GM19023 (cell line): Measurements from ENCODE around the gene TRAPPC2L.

Experiments
- ATAC-seq: cut with Tn5 transposase; IDR thresholded peaks from one replicate; pipeline ENCODE4 v1.9.1; 2021; ENCODE audit warnings: mild to moderate bottlenecking, moderate library complexity; ENCODE audit not compliant: unreplicated experiment

Gene TRAPPC2L

DNA sequence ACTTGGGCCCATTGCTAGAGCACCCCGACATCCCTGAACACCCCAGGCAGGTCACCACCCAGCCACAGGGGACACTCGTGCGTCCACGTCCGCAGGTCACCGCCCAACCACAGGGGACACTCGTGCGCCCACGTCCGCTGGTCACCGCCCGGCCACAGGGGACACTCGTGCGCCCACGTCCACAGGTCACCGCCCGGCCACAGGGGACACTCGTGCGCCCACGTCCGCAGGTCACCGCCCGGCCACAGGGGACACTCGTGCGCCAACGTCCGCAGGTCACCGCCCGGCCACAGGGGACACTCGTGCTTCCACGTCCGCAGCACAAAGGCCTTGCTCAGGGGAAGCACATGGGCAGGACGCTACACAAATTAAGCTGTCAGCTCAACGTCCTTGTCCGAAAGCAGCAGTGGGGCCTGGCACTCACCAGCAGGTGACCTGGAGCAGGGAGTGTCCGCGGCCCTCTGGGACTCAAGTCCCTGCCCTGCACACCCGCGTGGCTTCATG lies 17.8 kb upstream of the TRAPPC2L start:
- no peak for ATAC-seq

DNA sequence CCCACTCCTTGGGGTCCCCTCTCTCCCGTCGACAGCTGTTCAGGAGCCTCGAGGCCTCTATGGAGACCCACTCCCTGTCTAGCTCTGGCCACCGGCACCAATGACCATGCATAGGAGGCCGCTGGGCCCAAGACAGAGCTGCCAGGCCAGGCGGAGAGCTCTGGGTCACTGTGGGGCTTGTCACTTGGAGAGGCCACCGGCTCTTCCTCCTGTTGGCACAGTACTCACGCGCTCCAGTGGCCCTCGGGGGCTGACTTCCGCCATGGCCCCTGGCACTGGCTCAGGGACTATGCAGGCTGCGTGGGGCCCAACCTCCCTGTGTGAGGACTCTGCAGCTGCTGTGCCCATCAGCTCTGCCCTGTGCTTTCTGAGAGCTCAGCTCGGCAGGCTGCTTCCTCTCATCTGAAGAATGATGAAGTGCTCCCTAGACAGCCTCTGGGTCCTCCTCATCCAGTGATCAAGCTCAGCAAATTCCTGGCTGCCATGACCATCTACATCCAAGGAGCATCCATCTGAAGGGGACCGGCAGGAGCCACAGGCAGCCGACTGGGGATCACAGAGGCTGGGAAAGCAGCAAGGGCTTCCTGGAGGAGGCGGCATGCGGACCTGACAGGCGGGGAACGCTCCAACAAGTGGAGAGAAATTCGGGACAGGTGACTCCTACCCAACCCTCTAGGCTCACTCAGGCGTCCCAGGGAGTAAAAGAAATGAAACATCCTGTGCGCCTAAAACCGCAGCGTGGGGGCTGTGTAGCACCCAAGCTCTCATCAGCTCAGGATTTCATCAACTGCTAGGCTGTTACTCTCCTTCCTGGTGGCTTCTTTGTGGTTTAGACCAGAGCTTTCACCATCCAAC lies 17.0 kb upstream of the TRAPPC2L start:
- no peak for ATAC-seq

- no peak for ATAC-seq
These were observed 16.2 kb upstream of the TRAPPC2L start for GRCh38 chr16:88840600-88841215.

- no peak for ATAC-seq
These were observed 15.2 kb upstream of the TRAPPC2L start for GRCh38 chr16:88841521-88842307.

DNA sequence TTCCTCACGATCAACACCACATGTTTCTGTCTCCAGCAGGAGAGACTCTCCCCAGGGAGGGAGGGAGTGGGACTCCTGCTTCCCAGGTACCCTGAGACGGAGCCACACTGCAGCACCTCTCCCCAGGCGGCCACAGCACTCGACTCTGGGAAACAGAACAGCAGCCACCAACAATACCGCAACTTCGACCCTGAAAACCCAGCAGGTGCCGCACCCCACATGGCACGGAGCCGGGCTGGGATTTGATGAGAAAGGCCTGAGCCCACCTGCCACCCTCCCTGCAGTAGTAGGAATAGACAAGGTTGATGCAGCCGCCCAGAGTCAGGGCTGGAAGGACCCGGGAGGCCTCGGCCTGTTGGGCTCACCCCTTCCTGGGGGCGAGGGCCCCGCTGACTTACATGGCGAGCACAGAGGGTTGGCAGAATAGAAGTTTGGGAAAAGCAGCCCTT lies 14.6 kb upstream of the TRAPPC2L start:
- ATAC-seq: no peak

- no peak for ATAC-seq
These were observed 14.1 kb upstream of the TRAPPC2L start for GRCh38 chr16:88842806-88843205.

GRCh38 chr16:88843256-88843655 lies 13.7 kb upstream of the TRAPPC2L start:
- no peak for ATAC-seq

- no peak for ATAC-seq
These were observed 12.4 kb upstream of the TRAPPC2L start for GRCh38 chr16:88844419-88845036.

GRCh38 chr16:88846088-88846487 lies 10.8 kb upstream of the TRAPPC2L start:
- no peak for ATAC-seq

DNA sequence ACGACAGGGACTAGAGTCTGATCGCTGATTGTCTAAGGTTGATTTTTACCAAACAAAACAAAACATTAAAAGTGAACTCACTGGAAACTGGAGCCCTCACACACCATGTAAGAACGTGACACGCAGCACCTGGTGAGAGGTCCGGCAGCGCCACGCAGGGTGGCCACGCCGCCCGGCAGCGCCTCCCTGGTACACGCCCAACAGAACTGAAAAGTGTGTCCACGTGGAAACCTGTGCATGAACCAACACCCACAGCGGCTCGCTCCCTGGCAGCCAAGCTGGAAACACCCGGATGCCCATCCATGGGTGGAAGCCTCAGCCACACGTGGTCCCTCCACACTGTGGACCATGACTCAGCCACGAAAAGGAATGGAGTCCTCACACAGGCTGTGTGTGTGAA lies 9.3 kb upstream of the TRAPPC2L start:
- no peak for ATAC-seq

DNA sequence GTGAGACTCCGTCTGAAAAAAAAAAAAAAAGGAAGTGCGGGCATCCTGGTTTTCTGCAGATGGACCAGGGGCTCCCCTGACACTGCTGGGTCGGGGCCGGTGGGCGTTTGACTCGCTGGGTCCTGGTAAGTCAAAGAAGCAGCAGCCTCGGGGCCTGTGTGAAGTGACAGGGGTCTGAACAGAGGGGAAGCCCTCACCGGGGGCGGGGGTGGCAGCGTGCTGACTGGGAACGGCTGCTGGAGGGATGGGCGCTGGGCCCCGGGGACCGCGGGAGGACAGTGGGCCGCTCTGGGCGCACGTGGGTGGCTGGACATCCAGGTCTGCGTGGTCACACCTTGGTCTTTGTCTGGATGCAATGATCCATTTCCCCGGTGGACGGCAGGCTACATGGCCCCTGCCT lies 8.4 kb upstream of the TRAPPC2L start:
- ATAC-seq: no peak

DNA sequence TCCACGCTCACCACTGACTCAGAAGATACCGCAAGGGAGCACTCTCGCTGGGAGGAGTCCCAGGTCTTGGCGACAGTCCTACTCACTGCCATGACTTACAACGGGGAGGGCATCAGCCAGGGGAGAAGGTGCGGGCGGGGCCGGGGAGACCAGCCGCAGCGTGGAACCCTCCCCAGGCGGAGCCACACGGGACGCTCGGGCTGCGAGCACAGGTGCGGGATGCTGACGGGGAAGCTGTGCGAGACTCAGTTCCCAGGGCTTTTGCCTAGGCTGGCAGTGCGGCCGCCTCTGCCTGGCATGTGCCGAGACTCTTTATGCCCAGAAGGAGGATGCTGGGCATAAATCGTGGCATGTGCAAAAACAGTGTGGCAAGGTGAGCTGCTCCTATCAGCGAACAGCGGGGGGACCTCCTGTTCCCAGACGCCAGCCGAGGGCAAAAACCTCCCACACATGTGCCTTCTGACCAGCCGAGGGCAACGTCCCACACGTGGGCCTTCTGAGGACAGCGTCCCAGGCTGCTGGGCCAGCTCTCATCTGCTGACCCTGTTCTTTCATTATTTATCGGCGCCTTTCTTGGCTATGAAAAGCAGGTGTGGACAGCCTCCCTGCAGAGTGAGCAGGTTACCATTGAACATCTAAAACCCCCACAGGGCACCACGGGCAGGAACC lies 6.3 kb upstream of the TRAPPC2L start:
- ATAC-seq: no peak

- no peak for ATAC-seq
These were observed 5.3 kb upstream of the TRAPPC2L start for GRCh38 chr16:88851616-88852015.

DNA sequence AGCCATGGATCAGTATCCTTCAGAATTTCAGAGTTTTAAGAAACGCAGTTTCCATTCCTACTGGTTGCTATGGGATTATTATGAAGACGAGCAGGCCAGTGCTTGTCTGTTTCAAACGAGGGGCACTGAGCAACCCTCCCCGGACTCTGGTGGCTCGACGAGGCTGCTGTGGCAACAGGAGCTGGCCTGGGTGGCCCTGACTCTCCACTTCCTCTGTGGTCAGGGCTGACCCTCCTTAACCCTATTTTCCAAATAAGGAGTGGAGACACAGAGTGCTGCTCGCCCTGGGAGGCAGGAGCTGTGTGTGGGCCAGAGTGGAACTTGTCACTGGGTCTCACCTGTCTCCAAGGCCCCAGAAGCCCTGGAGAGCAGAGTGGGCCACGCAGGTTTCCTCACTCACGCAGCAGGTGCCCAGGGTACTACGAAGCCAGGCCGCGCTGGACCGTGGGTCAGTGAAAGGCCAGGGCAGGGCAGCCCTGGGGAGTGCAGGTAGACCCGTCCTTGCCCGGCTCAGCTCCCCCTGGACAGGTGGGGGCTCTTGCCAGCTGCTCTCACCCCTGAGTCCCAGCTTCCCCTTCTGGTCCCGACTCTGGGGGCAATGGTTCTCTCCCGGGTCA lies 3.5 kb upstream of the TRAPPC2L start:
- no peak for ATAC-seq

DNA sequence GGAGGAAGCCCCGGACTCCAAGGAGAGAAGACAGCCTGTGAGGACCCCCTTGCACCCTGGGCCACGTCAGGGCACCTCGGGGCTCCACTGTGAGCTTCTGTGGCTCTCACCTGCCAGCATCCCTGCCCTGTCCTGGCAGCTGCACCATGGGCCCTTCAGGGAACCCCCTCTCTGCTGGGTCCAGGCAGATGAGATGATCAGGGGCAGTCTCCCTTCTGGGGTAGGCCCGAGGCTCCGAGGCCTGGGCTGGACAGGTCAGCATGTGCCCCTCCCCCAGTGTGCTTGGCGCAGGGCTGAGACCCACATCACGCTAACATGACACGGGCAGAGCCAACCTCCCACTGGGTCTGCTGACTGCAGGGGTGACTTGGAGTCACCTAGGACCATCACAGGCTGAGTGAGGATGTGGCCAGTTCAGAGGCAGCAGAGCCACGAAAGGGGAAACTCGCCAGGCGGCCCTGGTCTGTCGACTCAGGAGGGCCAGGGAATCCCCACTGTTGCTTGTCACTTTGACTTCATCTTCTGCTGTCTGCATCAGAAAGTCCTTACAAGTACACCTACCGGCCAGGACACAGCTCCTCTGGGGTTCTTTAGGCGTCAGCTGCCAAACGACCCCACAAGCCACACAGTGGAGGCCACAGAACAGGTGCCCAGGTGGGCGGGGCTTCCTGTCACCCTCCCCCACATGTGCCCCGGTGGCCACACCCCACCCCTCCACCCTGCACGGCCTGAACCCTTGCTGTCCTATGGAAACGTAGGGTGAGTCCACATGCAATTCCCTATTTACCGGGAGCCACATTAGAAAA lies 2.4 kb upstream of the TRAPPC2L start:
- ATAC-seq: no peak

GRCh38 chr16:88855176-88855575 lies 1.8 kb upstream of the TRAPPC2L start:
- ATAC-seq: no peak

GRCh38 chr16:88855736-88856121 lies 1.2 kb upstream of the TRAPPC2L start:
- ATAC-seq: no peak

DNA sequence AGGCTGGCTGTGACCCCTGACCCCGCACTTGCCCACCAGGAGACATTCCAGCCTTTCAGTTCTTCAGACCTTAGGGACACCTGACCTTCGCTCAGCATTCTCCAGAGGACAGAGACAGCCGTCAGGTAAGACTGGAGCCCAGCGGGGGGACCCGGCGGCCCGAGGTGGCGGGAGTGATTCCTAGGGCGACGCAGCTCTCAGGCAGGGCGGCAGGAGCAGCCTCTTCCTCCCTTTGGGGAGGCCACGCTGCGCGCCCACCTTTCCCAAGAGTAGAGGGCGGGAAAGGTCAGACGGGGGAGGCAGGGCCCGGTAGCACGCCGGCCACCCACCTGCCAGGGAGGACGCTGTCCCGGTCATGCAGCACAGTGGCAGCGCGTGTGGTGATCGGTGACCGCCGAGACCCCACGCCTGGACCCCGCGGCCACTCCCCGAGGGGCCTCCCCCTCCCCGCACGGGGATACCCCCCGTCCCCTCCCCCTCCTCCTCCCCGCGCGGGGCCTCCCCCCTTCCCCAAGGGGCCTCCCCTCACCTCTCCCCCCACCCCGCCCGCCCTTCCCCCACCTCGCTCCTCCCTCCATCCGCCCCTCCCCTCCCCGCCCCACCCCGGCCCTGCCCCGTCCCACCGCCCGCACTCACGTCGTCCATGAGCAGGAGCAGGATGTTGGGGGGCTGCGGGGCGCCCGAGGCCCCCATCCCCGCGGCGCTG lies 652 bp upstream of the TRAPPC2L start:
- ATAC-seq: peak; percentile 21
